HG03196 (cell line): ENCODE data around the gene IFIH1.

Experiments
- ATAC-seq: cut with Tn5 transposase; IDR thresholded peaks from one replicate; pipeline ENCODE4 v1.9.1; 2021; ENCODE audit not compliant: unreplicated experiment

Gene IFIH1

GRCh38 chr2:162312853-162313252 is 5.6 kb downstream of the IFIH1 start:
- ATAC-seq, result no peak

GRCh38 chr2:162308747-162309503 is 9.6 kb downstream of the IFIH1 start:
- peak; percentile 69 for ATAC-seq

DNA sequence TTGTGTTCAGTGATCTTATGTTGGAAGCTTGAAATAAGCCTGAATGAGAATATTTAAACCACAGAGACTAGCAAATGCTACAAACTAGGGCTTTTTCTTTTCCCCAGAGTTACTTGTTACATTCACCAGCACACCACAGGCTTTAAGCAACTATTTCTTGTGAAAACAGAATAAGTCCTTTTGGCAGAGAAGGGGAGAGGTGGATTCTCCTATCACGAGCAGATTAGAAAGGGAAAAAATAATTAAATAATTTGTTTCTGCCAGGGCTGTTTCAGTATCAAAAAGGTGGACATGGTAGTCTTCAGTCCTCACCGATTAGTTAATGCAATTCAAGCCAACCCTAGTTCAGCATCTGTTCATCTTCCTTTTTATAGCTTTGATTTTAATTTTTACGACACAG is 12.6 kb downstream of the IFIH1 start:
- ATAC-seq, result no peak

DNA sequence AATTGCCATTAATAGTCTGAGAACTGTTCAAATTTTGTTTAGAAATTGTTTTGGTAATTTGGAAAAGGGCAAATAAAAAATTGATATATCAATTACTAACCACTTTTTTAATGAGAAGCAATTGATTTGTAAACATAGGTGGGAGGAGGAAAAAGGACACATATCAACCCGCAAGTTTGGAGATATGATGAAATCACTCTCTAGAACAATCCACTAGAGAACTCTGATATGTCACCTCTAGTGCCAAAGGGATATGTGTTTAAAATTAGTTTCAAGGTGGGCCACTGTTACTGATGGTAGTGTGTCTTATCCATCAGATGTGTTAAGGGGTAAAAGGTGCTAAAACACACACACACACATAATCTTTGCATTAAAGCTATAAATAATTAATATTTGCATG is 16.6 kb downstream of the IFIH1 start:
- ATAC-seq, result no peak

GRCh38 chr2:162301151-162301804 is 17.2 kb downstream of the IFIH1 start:
- peak; percentile 69 for ATAC-seq

DNA sequence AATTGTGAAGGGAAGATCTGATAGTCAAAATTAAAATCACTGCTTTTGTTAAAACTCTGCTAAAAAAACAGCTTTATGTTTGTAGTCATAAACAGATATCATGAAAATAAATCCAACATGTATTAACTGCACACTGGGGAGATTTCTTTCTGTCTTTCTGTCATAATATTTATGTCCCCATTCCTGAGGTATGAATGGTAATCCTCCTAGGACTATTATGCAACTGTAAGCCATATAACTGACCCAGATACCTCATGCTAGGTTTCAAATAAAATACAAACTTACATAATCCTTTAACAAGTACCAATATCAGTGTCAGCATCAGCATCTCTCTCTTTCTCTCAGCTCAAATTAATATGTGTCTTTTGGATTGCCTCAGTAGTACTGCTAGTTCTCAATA is 18.2 kb downstream of the IFIH1 start:
- ATAC-seq, result no peak

GRCh38 chr2:162298669-162299335 is 19.7 kb downstream of the IFIH1 start:
- ATAC-seq, result no peak

- ATAC-seq, result peak; percentile 61
These were observed 20.4 kb downstream of the IFIH1 start for GRCh38 chr2:162297925-162298552.

DNA sequence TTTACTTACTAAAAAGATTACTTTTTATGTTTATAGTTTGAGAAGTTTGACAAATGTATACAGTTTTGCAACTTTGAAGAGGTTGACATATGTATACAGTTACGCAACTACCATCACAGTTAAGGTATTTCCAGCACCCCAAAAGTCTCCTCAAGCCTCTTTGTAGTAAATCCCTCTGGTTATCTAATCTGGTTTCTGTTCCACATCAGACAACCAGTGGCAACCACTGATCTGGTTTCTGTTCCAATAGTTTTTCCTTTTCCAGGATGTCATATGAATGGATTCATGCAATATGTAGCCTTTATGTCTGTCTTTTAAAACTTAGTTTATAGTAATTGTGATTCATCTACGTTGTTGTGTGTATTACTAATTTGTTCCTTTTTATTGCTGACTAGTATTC is 23.5 kb downstream of the IFIH1 start:
- no peak for ATAC-seq

GRCh38 chr2:162293122-162293786 is 25.2 kb downstream of the IFIH1 start:
- no peak for ATAC-seq

- no peak for ATAC-seq
These were observed 26.7 kb downstream of the IFIH1 start for GRCh38 chr2:162291748-162292147.

- no peak for ATAC-seq
These were observed 35.6 kb downstream of the IFIH1 start for GRCh38 chr2:162282765-162283425.

DNA sequence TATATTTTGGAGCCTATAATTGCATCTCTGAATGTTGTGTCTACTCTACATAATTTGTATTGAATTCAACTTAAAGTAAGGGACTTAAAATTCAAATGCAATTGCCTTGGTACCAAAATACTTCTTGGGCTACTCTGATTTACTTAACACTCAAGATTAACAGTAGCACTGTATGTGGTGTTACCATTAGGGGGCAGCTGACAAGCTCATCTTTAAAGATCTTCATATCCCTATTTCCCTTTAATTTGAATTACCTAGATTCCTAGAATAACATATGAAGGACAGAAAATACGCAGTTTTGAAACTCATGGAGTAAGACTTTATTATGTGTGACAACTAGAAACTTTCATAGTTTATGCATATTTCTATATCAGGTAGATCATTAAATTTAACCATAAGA is 37.8 kb downstream of the IFIH1 start:
- no peak for ATAC-seq

- no peak for ATAC-seq
These were observed 41.1 kb downstream of the IFIH1 start for GRCh38 chr2:162277381-162277780.

DNA sequence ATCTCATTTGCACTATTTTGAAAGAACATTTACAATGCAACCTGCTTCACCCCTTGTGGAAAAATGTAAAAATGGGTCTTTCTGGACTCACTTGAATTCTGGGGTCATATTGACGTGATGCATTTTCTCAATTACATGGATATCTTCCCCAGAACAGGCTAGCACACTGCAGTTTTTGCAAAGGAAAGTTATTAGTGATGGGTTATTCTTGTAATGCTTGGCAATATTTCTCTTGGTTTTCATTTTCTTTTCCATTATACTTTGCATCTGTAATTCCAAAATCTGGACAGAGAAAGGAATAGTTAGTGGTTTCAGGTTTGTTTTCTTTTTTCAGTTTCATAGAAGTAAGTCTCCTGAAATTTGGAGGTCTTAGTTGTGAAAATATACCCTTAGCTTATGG is 50.5 kb downstream of the IFIH1 start:
- ATAC-seq, result no peak

DNA sequence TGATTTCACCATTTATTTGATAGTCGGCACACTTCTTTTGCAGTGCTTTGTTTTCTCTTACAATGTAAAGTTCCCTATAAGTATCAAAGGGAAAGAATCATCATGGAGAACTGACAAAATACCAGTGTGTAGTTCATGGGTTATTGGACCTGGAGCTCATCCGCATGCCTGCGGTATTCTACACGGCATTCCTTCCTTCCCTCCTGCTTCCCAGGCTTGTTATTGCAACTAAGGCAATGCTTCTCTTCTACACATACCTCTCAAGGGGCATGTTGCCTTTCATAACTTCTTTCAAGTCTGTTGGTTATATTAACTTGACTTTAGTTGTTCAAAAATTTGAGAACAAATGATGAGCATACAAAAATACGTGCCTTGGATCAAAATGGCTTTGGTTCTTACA is 51.0 kb downstream of the IFIH1 start:
- no peak for ATAC-seq

- no peak for ATAC-seq
These were observed 52.1 kb downstream of the IFIH1 start for GRCh38 chr2:162266460-162266760.

DNA sequence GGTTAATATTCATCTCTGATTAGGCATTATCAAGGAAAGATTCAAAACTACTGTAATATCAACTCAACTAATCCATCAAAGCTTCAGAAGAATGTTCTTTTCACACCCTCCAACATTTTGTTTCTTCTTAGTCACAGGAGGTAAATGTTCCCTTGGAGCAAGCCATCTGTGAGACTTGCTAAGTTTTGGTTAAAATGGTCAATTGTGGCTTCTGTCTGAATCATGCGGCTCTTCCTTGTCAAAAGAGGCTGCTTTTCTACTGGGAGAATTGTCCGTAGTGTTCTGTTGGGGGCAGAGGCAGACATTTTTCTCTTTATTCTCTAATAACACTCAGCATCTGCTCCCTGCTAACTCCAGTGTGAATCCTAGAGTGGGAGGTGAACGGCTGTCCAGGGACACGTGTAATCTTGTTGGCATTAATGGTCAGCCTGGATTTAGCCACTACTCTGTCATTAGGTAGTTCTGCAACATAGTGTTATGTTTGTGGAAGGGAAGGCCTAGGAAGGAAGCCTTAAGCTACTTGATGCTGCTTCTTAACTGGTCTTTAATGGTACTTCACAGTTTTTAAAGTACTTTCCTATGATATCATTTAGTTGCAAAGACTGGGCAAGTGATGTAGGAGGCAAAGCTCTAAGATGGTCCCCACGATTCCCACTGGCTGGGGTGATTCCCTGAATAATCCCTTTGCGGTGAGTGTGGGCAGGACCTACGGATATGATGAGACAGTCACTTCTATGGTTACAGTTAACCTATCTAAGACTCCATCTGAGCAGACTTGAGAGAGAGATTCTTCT is 52.6 kb downstream of the IFIH1 start:
- no peak for ATAC-seq

DNA sequence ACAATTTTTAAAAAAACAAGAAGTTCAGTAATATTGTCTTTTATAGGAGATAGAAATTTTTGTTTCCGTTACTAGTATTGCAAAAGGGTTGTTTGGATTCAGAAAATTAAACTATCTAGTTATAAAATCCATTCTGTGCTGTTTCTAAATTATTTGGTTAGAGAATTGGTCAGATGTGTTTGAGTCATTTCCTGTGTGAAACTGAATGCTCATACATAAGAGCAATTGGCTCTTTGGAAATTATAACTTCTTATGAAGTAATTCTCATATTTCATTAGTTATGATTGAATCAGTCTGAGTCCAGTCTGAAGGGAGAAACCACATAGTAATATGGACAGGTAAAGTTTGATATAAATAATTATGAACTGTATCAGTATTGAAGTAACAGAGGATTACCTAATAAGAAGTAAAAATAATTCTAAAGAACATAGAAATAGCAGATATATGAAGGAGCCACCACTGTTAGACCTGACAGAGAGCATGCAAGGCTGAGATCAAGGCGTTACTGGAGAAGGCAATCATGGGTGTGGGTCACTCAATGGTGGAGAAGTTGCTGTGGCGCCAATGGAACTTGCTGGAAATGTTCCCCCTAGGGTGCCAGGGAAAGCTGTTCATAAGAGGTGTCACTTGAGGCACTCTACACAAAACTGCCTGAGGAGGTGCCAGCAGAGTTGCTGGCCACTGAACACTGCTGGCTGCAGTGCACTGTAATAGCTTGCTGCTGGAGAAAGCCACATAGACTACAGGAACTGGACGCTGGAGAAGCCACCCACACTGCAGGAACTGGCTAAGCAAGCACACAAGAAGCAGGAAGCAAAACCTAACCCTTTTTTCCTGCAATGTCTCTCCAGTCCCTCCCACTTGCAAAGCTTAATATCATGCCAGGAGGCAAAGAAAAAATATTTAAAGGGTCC is 57.2 kb downstream of the IFIH1 start:
- peak; percentile 57 for ATAC-seq
